IMR-90 (cell line): ENCODE data around the gene SERPINF2. TPM values are rescaled to one million over a fixed set of nuclear protein-coding genes. Genes with fewer than 3 reads are reported as not detected.
"Not testable (repeated sequence)": the region's sequence is repeated elsewhere in the genome, so short reads cannot be mapped to it uniquely, and the experiment has no call there.

Source experiments
- ATAC-seq: fragments of 200-7000 bp; cut with Tn5 transposase; 2 replicates; pipeline ENCODE4 v1.9.1; 2020; ENCODE audit warnings: low read depth, mild to moderate bottlenecking, moderate library complexity
- BruUV-seq: library from RNA; stranded (reverse); fragments of 400-500 nt; replicated peaks from 2 replicates; lab custom pipeline; 2021; lab: Mats Ljungman, UMichigan
- CTCF ChIA-PET: fragments of 300-600 bp; formaldehyde crosslinking; extraction: SDS; loops from one replicate; lab custom pipeline; 2021; ENCODE audit warnings: antibody characterized with exemption; lab: Yijun Ruan, JAX
- POLR2A ChIA-PET: fragments of 300-600 bp; sonication (Branson Sonifier 250); formaldehyde crosslinking; loops from one replicate; lab custom pipeline; 2022; ENCODE audit warnings: antibody characterized with exemption; ENCODE audit not compliant: unreplicated experiment; lab: Charles Lee
- DNase-seq: peaks from one replicate; pipeline ENCODE4 v3.0.0; 2013
- H2AFZ ChIP-seq: replicated peaks from 2 replicates; pipeline ENCODE3; 2013; ENCODE audit warnings: low read length, mild to moderate bottlenecking; ENCODE audit not compliant: poor library complexity
- H2AK5ac ChIP-seq: 2 replicates; pipeline ENCODE4 v1.6.1; 2013; ENCODE audit warnings: low read depth, low read length, inconsistent platforms
- H2AK9ac ChIP-seq: replicated peaks from 2 replicates; pipeline ENCODE3; 2013; ENCODE audit warnings: mild to moderate bottlenecking, low read depth, low read length, moderate library complexity; ENCODE audit not compliant: poor library complexity
- H2BK120ac ChIP-seq: 2 replicates; pipeline ENCODE4 v1.6.1; 2013; ENCODE audit warnings: low read depth, low read length, inconsistent platforms
- H2BK15ac ChIP-seq: 3 replicates; pipeline ENCODE4 v1.6.1; 2013; ENCODE audit warnings: low read depth, low read length, inconsistent platforms
- H2BK20ac ChIP-seq: 2 replicates; pipeline ENCODE4 v1.6.1; 2013; ENCODE audit warnings: low read depth, mild to moderate bottlenecking, inconsistent platforms, low read length, moderate library complexity
- H2BK5ac ChIP-seq: 2 replicates; pipeline ENCODE4 v1.6.1; 2013; ENCODE audit warnings: mild to moderate bottlenecking, low read depth, low read length, inconsistent platforms; ENCODE audit not compliant: poor library complexity, severe bottlenecking
- H3K14ac ChIP-seq: replicated peaks from 2 replicates; pipeline ENCODE4 v1.6.1; 2013; ENCODE audit warnings: low read depth, low read length, inconsistent platforms
- H3K18ac ChIP-seq: 2 replicates; pipeline ENCODE4 v1.6.1; 2013; ENCODE audit warnings: low read depth, low read length, control low read depth
- H3K23ac ChIP-seq: 2 replicates; pipeline ENCODE4 v1.6.1; 2013; ENCODE audit warnings: low read depth, low read length, inconsistent platforms
- H3K27ac ChIP-seq: 2 replicates; pipeline ENCODE4 v1.5.1; 2013; ENCODE audit warnings: mild to moderate bottlenecking, control low read depth, low read length; ENCODE audit not compliant: insufficient read depth
- H3K27me3 ChIP-seq: 2 replicates; pipeline ENCODE4 v1.6.1; 2013; ENCODE audit warnings: low read length; ENCODE audit not compliant: control insufficient read depth, insufficient read depth
- H3K36me3 ChIP-seq: 2 replicates; pipeline ENCODE4 v1.6.1; 2013; ENCODE audit warnings: low read length, mixed read lengths; ENCODE audit not compliant: control insufficient read depth, insufficient read depth
- H3K4ac ChIP-seq: 2 replicates; pipeline ENCODE4 v1.6.1; 2013; ENCODE audit warnings: low read depth, low read length, inconsistent platforms
- H3K4me1 ChIP-seq: 2 replicates; pipeline ENCODE4 v1.6.1; 2013; ENCODE audit warnings: low read length, mixed read lengths; ENCODE audit not compliant: control insufficient read depth, insufficient read depth
- H3K4me2 ChIP-seq: 2 replicates; pipeline ENCODE4 v1.6.1; 2013; ENCODE audit warnings: low read depth, mild to moderate bottlenecking, control low read depth, low read length, moderate library complexity
- H3K4me3 ChIP-seq: 2 replicates; pipeline ENCODE4 v1.5.1; 2013; ENCODE audit warnings: low read depth, mild to moderate bottlenecking, control low read depth, low read length, moderate library complexity; ENCODE audit not compliant: insufficient read depth
- H3K56ac ChIP-seq: 2 replicates; pipeline ENCODE4 v1.6.1; 2013; ENCODE audit warnings: low read length, inconsistent platforms; ENCODE audit not compliant: insufficient read depth; ENCODE audit errors: extremely low read depth
- H3K79me1 ChIP-seq, 2 experiments: 2 replicates each; pipeline ENCODE4 v1.6.1; 2013; ENCODE audit warnings: low read length in 2 of 2, inconsistent platforms in 1 of 2, low read depth in 1 of 2
- H3K9ac ChIP-seq: 2 replicates; pipeline ENCODE4 v1.6.1; 2013; ENCODE audit warnings: low read depth, low read length, control low read depth
- H3K9me1 ChIP-seq: 2 replicates; pipeline ENCODE4 v1.6.1; 2013; ENCODE audit warnings: low read length, inconsistent platforms; ENCODE audit not compliant: insufficient read depth
- H3K9me3 ChIP-seq: 2 replicates; pipeline ENCODE4 v1.6.1; 2013; ENCODE audit warnings: low read length; ENCODE audit not compliant: control insufficient read depth, insufficient read depth
- H4K20me1 ChIP-seq: 2 replicates; pipeline ENCODE4 v1.6.1; 2013; ENCODE audit warnings: low read length, inconsistent platforms; ENCODE audit not compliant: insufficient read depth
- H4K5ac ChIP-seq: 2 replicates; pipeline ENCODE4 v1.6.1; 2013; ENCODE audit warnings: mild to moderate bottlenecking, low read depth, low read length, control low read depth
- H4K8ac ChIP-seq, 2 experiments: 2 replicates each; pipeline ENCODE4 v1.6.1; 2013; ENCODE audit warnings: low read depth in 2 of 2, low read length in 2 of 2, control low read depth in 1 of 2, inconsistent platforms in 1 of 2
- H4K91ac ChIP-seq: 2 replicates; pipeline ENCODE4 v1.6.1; 2013; ENCODE audit warnings: low read depth, low read length, inconsistent platforms; ENCODE audit not compliant: insufficient read depth
- BHLHE40 ChIP-seq: fragments of 150-350 bp; IDR thresholded peaks from 2 replicates; pipeline ENCODE4 v1.6.1; 2016; ENCODE audit warnings: mild to moderate bottlenecking, low read depth, low read length
- MXI1 ChIP-seq: IDR thresholded peaks from 2 replicates; pipeline ENCODE4 v1.6.1; 2012; ENCODE audit warnings: low read depth, mild to moderate bottlenecking, low read length, moderate library complexity, borderline replicate concordance
- RFX5 ChIP-seq: IDR thresholded peaks from 2 replicates; pipeline ENCODE4 v1.8.0; 2012; ENCODE audit warnings: low read depth, mild to moderate bottlenecking, low read length, moderate library complexity
- SMC3 ChIP-seq: fragments of 150-350 bp; IDR thresholded peaks from 2 replicates; pipeline ENCODE4 v1.6.1; 2016; ENCODE audit warnings: low read depth, mild to moderate bottlenecking, antibody characterized with exemption, low read length, moderate library complexity
- WGBS, 2 experiments: methylation state at CpG; one replicate each; pipeline versions ENCODE4 v1.1.5 to v1.1.7; 2013; ENCODE audit warnings: missing lambda C conversion rate in 2 of 2; ENCODE audit not compliant: insufficient read length in 1 of 2; ENCODE audit errors: extremely low coverage in 2 of 2; 5-methylcytosine and 5-hydroxymethylcytosine counted together
- dilution Hi-C: fragments of 300-500 bp; cut with HindIII; formaldehyde crosslinking; loops from one replicate; pipeline ENCODE4 v1.14.3; 2018; ENCODE audit warnings: low sequenced_read_pairs; ENCODE audit not compliant: unreplicated experiment
- in situ Hi-C: fragments of 300-500 bp; cut with MboI; formaldehyde crosslinking; loops from 3 replicates; pipeline ENCODE4 v1.14.3; 2019; ENCODE audit warnings: low sequenced_read_pairs, inconsistent platforms, mixed read lengths
- intact Hi-C: fragments of 100-400 bp; cut with micrococcal nuclease; formaldehyde crosslinking; loops from 2 replicates; pipeline ENCODE4 v1.10.0; 2022
- polyA plus RNA-seq, 3 experiments: library from polyadenylated mRNA; depleted of rRNA; stranded (reverse); fragments of >200 nt; gene quantifications; 2 replicates each; pipeline ENCODE4 v1.2.3, GENCODE V29; 2012; ENCODE audit warnings: low replicate concordance in 1 of 3
- total RNA-seq: library from RNA; depleted of rRNA; stranded (reverse); fragments of >200 nt; gene quantifications from 2 replicates; pipeline ENCODE4 v1.2.3, GENCODE V29; 2012
- TF ChIP-seq, protein P1 (sequence below): fragments of 150-350 bp; IDR thresholded peaks from 2 replicates; pipeline ENCODE4 v1.6.1; 2017; ENCODE audit warnings: mild to moderate bottlenecking, antibody characterized with exemption, low read length, low read depth

SERPINF2 gene
- total and polyA plus RNA-seq, 2 of the 4 experiments (the other 2 are of a cell fraction): not detected

DNA sequence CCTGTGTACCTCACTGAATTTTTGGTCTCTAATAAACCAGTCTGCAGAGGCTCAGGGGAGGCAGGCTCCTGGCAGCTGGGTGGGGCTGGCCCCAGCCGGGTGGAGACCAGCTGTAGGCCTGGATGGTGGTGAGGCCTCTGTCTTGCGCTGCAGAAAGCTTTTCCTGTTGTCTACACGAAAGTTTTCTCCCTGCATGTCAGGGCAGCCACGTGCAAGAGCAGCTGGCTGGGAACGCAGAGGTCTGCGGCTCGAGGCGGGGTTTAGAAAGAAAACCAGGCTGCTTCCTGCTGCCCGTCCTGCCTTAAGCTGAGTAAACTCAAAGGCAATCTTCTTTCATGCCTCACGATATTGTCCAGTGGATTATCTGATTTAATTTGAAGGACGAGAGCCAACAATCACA is 21.6 kb downstream of the SERPINF2 start:
- H3K9ac ChIP-seq: peak overlapping the region; percentile 4
- intact Hi-C loops (no loop called here), in situ Hi-C loops (no loop called here), dilution Hi-C loops (no loop called here)
- ChIA-PET CTCF (interaction anchor here (1.3 kb wide), 1 partner anchor 12 kb away, joined by 3 read pairs; no protein-coding TSS in a partner anchor), POLR2A (no interaction called here)
- H3K9me3 ChIP-seq: no peaks in the 10 kb centered on the region
- no peaks in the 10 kb centered on the region for H4K20me1 ChIP-seq
- peak overlapping the region; percentile 26 for H2BK120ac ChIP-seq
- H3K23ac ChIP-seq: 0 out of 2 replicates have a peak overlapping the region, but pooled peaks have one; percentile 14
- peaks cover 21% of the 10 kb centered on the region for H3K4me1 ChIP-seq
- peaks cover 9% of the 10 kb centered on the region for H3K9me1 ChIP-seq
- no peaks in the 10 kb centered on the region for H3K27me3 ChIP-seq
- H3K79me1 ChIP-seq: no peaks in the 10 kb centered on the region
- peak; percentile 87 for DNase-seq
- peak overlapping the region; percentile 91 for H2AFZ ChIP-seq
- peak overlapping the region; percentile 42 for H2BK20ac ChIP-seq
- peak overlapping the region; percentile 48; the same call in 1 of the 2 replicates for H4K91ac ChIP-seq
- peak overlapping the region; percentile 29; the same call in 1 of the 3 replicates for H2BK15ac ChIP-seq
- peak overlapping the region; percentile 29 for H3K4me2 ChIP-seq
- peak overlapping the region; percentile 36; the same call in 1 of the 2 replicates for H3K27ac ChIP-seq
- BruUV-seq: no TSS peak
- H2AK9ac ChIP-seq: peak overlapping the region; percentile 65
- H2BK5ac ChIP-seq: peak overlapping the region; percentile 61
- H2AK5ac ChIP-seq: 0 out of 2 replicates have a peak overlapping the region, but pooled peaks have one; percentile 82
- peak; percentile 65 for ATAC-seq
- H4K5ac ChIP-seq: peak overlapping the region; percentile 33; the same call in 1 of the 2 replicates
- H3K36me3 ChIP-seq: no peaks in the 10 kb centered on the region; the same call in 1 of the 2 replicates
- H3K56ac ChIP-seq: no peak overlapping the region
- 10% methylated on average over 2 of the region's 11 CpGs; no CpG with 5 or more reads in 1 of the 2 experiments for WGBS, 2 experiments
- peak overlapping the region; percentile 31; the same call in 1 of the 2 replicates for H3K14ac ChIP-seq
- no peak overlapping the region for H3K4me3 ChIP-seq
- H3K4ac ChIP-seq: peak overlapping the region; percentile 39
- TF ChIP-seq SMC3 (0 out of 2 replicates have a peak, but pooled peaks have one; percentile 6), MXI1 (peak; percentile 96), RFX5 (no peak), BHLHE40 (peak; percentile 91)
- TF ChIP-seq, protein P1, sequence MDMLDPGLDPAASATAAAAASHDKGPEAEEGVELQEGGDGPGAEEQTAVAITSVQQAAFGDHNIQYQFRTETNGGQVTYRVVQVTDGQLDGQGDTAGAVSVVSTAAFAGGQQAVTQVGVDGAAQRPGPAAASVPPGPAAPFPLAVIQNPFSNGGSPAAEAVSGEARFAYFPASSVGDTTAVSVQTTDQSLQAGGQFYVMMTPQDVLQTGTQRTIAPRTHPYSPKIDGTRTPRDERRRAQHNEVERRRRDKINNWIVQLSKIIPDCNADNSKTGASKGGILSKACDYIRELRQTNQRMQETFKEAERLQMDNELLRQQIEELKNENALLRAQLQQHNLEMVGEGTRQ: peak; percentile 45
- H3K18ac ChIP-seq: no peak overlapping the region; the same call in 1 of the 2 replicates
- H4K8ac ChIP-seq: peak overlapping the region; percentile 4 to 93; a peak in 3 of 4 replicates

DNA sequence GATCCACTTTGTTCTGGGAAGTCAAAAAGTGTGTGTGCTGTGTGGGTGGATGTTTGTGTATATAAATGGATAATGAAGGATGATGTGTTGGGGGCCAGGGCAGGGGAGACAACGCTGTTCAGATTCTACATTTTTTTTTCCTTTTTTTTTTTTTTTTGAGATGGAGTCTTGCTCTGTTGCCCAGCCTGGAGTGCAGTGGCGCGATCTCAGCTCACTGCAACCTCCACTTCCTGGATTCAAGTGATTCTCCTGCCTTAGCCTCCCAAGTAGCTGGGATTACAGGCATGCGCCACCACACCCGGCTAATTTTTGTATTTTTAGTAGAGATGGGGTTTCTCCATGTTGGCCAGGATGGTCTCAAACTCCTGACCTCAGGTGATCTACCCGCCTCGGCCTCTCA is 22.0 kb downstream of the SERPINF2 start:
- dilution Hi-C loops, H3K27me3 ChIP-seq, POLR2A ChIA-PET, H2AK5ac ChIP-seq, H3K79me1 ChIP-seq, H3K56ac ChIP-seq, in situ Hi-C loops, H3K36me3 ChIP-seq, DNase-seq, H3K18ac ChIP-seq, ATAC-seq, H3K9me3 ChIP-seq, H2BK15ac ChIP-seq, H4K20me1 ChIP-seq, H3K4me3 ChIP-seq, H3K9me1 ChIP-seq, BruUV-seq, intact Hi-C loops: not testable (repeated sequence)
- peak overlapping the region; percentile 61 for H2BK5ac ChIP-seq
- H2AK9ac ChIP-seq: peak overlapping the region; percentile 65
- peak overlapping the region; percentile 31; the same call in 1 of the 2 replicates for H3K14ac ChIP-seq
- peak overlapping the region; percentile 42 for H2BK20ac ChIP-seq
- H3K4me2 ChIP-seq: peak overlapping the region; percentile 29
- H3K4me1 ChIP-seq: peaks cover 21% of the 10 kb centered on the region
- H3K27ac ChIP-seq: peak overlapping the region; percentile 36; the same call in 1 of the 2 replicates
- peak overlapping the region; percentile 9; the same call in 1 of the 2 replicates for H4K91ac ChIP-seq
- H2BK120ac ChIP-seq: peak overlapping the region; percentile 26; the same call in 1 of the 2 replicates
- H3K4ac ChIP-seq: peak overlapping the region; percentile 39
- no CpG with 5 or more reads among the region's 7 CpGs for WGBS, 2 experiments
- 0 out of 2 replicates have a peak overlapping the region, but pooled peaks have one; percentile 14 for H3K23ac ChIP-seq
- H3K9ac ChIP-seq: peak overlapping the region; percentile 4; the same call in 1 of the 2 replicates
- CTCF ChIA-PET: interaction anchor here (1.3 kb wide), 1 partner anchor 12 kb away, joined by 3 read pairs; no protein-coding TSS in a partner anchor
- H4K8ac ChIP-seq: peak overlapping the region; percentile 4 to 93; a peak in 3 of 4 replicates
- peak overlapping the region; percentile 4; the same call in 1 of the 2 replicates for H4K5ac ChIP-seq
- H2AFZ ChIP-seq: peak overlapping the region; percentile 91
